HUES64 (cell line): ENCODE results near the gene CHST14.

Experiments used
- H3K27ac ChIP-seq: 2 replicates; pipeline ENCODE4 v1.7.0; 2013; ENCODE audit warnings: low read depth, low read length, inconsistent platforms
- H3K27me3 ChIP-seq: 2 replicates; pipeline ENCODE4 v1.6.1; 2013; ENCODE audit warnings: mild to moderate bottlenecking, low read length; ENCODE audit not compliant: insufficient read depth
- H3K36me3 ChIP-seq: 2 replicates; pipeline ENCODE4 v1.6.1; 2013; ENCODE audit warnings: mild to moderate bottlenecking, low read length; ENCODE audit not compliant: insufficient read depth
- H3K4me1 ChIP-seq: 2 replicates; pipeline ENCODE4 v1.6.1; 2013; ENCODE audit warnings: mild to moderate bottlenecking, low read length, moderate library complexity; ENCODE audit not compliant: insufficient read depth
- H3K4me3 ChIP-seq: 2 replicates; pipeline ENCODE4 v1.5.1; 2013; ENCODE audit warnings: mild to moderate bottlenecking, low read length, moderate library complexity
- H3K9ac ChIP-seq: 2 replicates; pipeline ENCODE4 v1.6.1; 2013; ENCODE audit warnings: mild to moderate bottlenecking, low read depth, low read length
- H3K9me3 ChIP-seq: 2 replicates; pipeline ENCODE4 v1.6.1; 2013; ENCODE audit warnings: low read depth, low read length; ENCODE audit not compliant: insufficient read depth
- WGBS: fragments of 150-250, 120-280 bp; methylation state at CpG from one replicate; pipeline ENCODE4 v1.1.7; 2013; ENCODE audit warnings: missing lambda C conversion rate; 5-methylcytosine and 5-hydroxymethylcytosine counted together

CHST14 gene

GRCh38 chr15:40441565-40442531 is 28.9 kb upstream of the CHST14 start:
- Histone ChIP-seq H3K4me1 (peaks cover 61% of the 10 kb centered on the region), H3K27ac (no peak overlapping the region; the same call in 1 of the 2 replicates), H3K9ac (peak overlapping the region; percentile 77), H3K9me3 (no peaks in the 10 kb centered on the region), H3K36me3 (no peaks in the 10 kb centered on the region), H3K27me3 (peaks cover 24% of the 10 kb centered on the region), H3K4me3 (peak overlapping the region; percentile 70)
- under 1% methylated on average over 119 of the region's 119 CpGs for WGBS

- Histone ChIP-seq H3K27ac (no peak overlapping the region), H3K9me3 (no peaks in the 10 kb centered on the region), H3K27me3 (peaks cover 10% of the 10 kb centered on the region), H3K4me3 (peak overlapping the region; percentile 70; the same call in 1 of the 2 replicates), H3K4me1 (peaks cover 50% of the 10 kb centered on the region), H3K9ac (no peak overlapping the region), H3K36me3 (no peaks in the 10 kb centered on the region)
- 77% methylated on average over 3 of the region's 4 CpGs for WGBS
These were observed 27.5 kb upstream of the CHST14 start for GRCh38 chr15:40443255-40443654.

- Histone ChIP-seq H3K36me3 (no peaks in the 10 kb centered on the region), H3K4me3 (0 out of 2 replicates have a peak overlapping the region, but pooled peaks have one; percentile 70), H3K27ac (no peak overlapping the region), H3K4me1 (peaks cover 44% of the 10 kb centered on the region), H3K27me3 (peaks cover 4% of the 10 kb centered on the region; the same call in 1 of the 2 replicates), H3K9ac (no peak overlapping the region), H3K9me3 (no peaks in the 10 kb centered on the region)
- 82% methylated on average over 3 of the region's 3 CpGs for WGBS
These were observed 26.9 kb upstream of the CHST14 start for GRCh38 chr15:40443846-40444245.

- no peaks in the 10 kb centered on the region for H3K9me3 ChIP-seq
- peaks cover 38% of the 10 kb centered on the region for H3K4me1 ChIP-seq
- no peak overlapping the region for H3K27ac ChIP-seq
- no peaks in the 10 kb centered on the region for H3K27me3 ChIP-seq
- H3K9ac ChIP-seq, result no peak overlapping the region
- no peak overlapping the region for H3K4me3 ChIP-seq
- H3K36me3 ChIP-seq, result no peaks in the 10 kb centered on the region
- WGBS, result 39% methylated on average over 4 of the region's 5 CpGs
These were observed 26.0 kb upstream of the CHST14 start for GRCh38 chr15:40444736-40445135.

GRCh38 chr15:40445421-40445922 is 25.3 kb upstream of the CHST14 start:
- Histone ChIP-seq H3K4me1 (peaks cover 41% of the 10 kb centered on the region), H3K9me3 (no peaks in the 10 kb centered on the region), H3K27ac (peak overlapping the region; percentile 39), H3K27me3 (no peaks in the 10 kb centered on the region), H3K4me3 (0 out of 2 replicates have a peak overlapping the region, but pooled peaks have one; percentile 7), H3K9ac (peak overlapping the region; percentile 38; the same call in 1 of the 2 replicates), H3K36me3 (no peaks in the 10 kb centered on the region)
- 44% methylated on average over 9 of the region's 9 CpGs for WGBS

- peaks cover 45% of the 10 kb centered on the region for H3K4me1 ChIP-seq
- H3K36me3 ChIP-seq, result no peaks in the 10 kb centered on the region
- no peaks in the 10 kb centered on the region for H3K27me3 ChIP-seq
- no peak overlapping the region for H3K4me3 ChIP-seq
- H3K9me3 ChIP-seq, result no peaks in the 10 kb centered on the region
- 75% methylated on average over 3 of the region's 3 CpGs for WGBS
- peak overlapping the region; percentile 28; the same call in 1 of the 2 replicates for H3K27ac ChIP-seq
- H3K9ac ChIP-seq, result peak overlapping the region; percentile 38; the same call in 1 of the 2 replicates
These were observed 24.6 kb upstream of the CHST14 start for GRCh38 chr15:40446144-40446543.

- no peaks in the 10 kb centered on the region for H3K9me3 ChIP-seq
- no peak overlapping the region for H3K27ac ChIP-seq
- WGBS, result 98% methylated on average over 4 of the region's 4 CpGs
- H3K36me3 ChIP-seq, result no peaks in the 10 kb centered on the region
- no peaks in the 10 kb centered on the region for H3K27me3 ChIP-seq
- no peak overlapping the region for H3K9ac ChIP-seq
- no peak overlapping the region for H3K4me3 ChIP-seq
- H3K4me1 ChIP-seq, result peaks cover 53% of the 10 kb centered on the region
These were observed 22.4 kb upstream of the CHST14 start for GRCh38 chr15:40448354-40448753.

- H3K27ac ChIP-seq, result no peak overlapping the region
- H3K9me3 ChIP-seq, result no peaks in the 10 kb centered on the region
- no peaks in the 10 kb centered on the region for H3K27me3 ChIP-seq
- no peaks in the 10 kb centered on the region for H3K36me3 ChIP-seq
- H3K4me1 ChIP-seq, result peaks cover 46% of the 10 kb centered on the region
- H3K4me3 ChIP-seq, result no peak overlapping the region
- no peak overlapping the region for H3K9ac ChIP-seq
These were observed 21.5 kb upstream of the CHST14 start for GRCh38 chr15:40449275-40449674.

- Histone ChIP-seq H3K27me3 (no peaks in the 10 kb centered on the region), H3K4me1 (peaks cover 45% of the 10 kb centered on the region), H3K27ac (no peak overlapping the region), H3K9ac (no peak overlapping the region), H3K36me3 (no peaks in the 10 kb centered on the region), H3K4me3 (no peak overlapping the region), H3K9me3 (no peaks in the 10 kb centered on the region)
- 94% methylated on average over 2 of the region's 2 CpGs for WGBS
These were observed 20.7 kb upstream of the CHST14 start for GRCh38 chr15:40450047-40450446.

GRCh38 chr15:40451527-40452158 is 19.1 kb upstream of the CHST14 start:
- WGBS, result 76% methylated on average over 2 of the region's 3 CpGs

More at GRCh38 chr15:40451527-40452158, 19.1 kb upstream of the CHST14 start:
- H3K36me3 ChIP-seq, result no peaks in the 10 kb centered on the region
- no peaks in the 10 kb centered on the region for H3K9me3 ChIP-seq
- H3K4me1 ChIP-seq, result peaks cover 44% of the 10 kb centered on the region
- no peak overlapping the region for H3K4me3 ChIP-seq
- no peaks in the 10 kb centered on the region for H3K27me3 ChIP-seq
- no peak overlapping the region for H3K27ac ChIP-seq
- H3K9ac ChIP-seq, result no peak overlapping the region
